ACC112 (cell line): ENCODE results near the gene ITGB4.
A peak's percentile ranks its signal among the peaks of the same experiment; 100 is the strongest.

Source experiments
- H2AFZ ChIP-seq: fragments of 200-600 bp; sonication (generic); one replicate; pipeline ENCODE4 v1.6.0; 2017; ENCODE audit warnings: antibody characterized with exemption, low read length; ENCODE audit not compliant: unreplicated experiment
- H3K27ac ChIP-seq: fragments of 200-600 bp; sonication (generic); 2 replicates; pipeline ENCODE4 v1.5.1; 2014; ENCODE audit warnings: low read depth, mild to moderate bottlenecking, antibody characterized with exemption, low read length, moderate library complexity
- H3K27me3 ChIP-seq: fragments of 200-600 bp; sonication (generic); 2 replicates; pipeline ENCODE4 v1.6.1; 2014; ENCODE audit warnings: mild to moderate bottlenecking, antibody characterized with exemption, low read length, moderate library complexity, mixed read lengths; ENCODE audit not compliant: insufficient read depth
- H3K36me3 ChIP-seq: fragments of 200-600 bp; sonication (generic); 2 replicates; pipeline ENCODE4 v1.6.1; 2016; ENCODE audit warnings: mild to moderate bottlenecking, antibody characterized with exemption, low read length, moderate library complexity, mixed read lengths; ENCODE audit not compliant: insufficient read depth
- H3K4me1 ChIP-seq: fragments of 200-600 bp; sonication (generic); one replicate; pipeline ENCODE4 v1.6.1; 2016; ENCODE audit warnings: low read length, mixed read lengths; ENCODE audit not compliant: insufficient read depth, unreplicated experiment, control insufficient read depth
- H3K4me3 ChIP-seq: fragments of 200-600 bp; sonication (generic); 2 replicates; pipeline ENCODE4 v1.5.1; 2014; ENCODE audit warnings: mild to moderate bottlenecking, low read depth, low read length
- H3K79me2 ChIP-seq: fragments of 200-600 bp; sonication (generic); one replicate; pipeline ENCODE4 v1.6.0; 2016; ENCODE audit warnings: low read length; ENCODE audit not compliant: control insufficient read depth, unreplicated experiment, insufficient read depth

The ITGB4 gene

DNA sequence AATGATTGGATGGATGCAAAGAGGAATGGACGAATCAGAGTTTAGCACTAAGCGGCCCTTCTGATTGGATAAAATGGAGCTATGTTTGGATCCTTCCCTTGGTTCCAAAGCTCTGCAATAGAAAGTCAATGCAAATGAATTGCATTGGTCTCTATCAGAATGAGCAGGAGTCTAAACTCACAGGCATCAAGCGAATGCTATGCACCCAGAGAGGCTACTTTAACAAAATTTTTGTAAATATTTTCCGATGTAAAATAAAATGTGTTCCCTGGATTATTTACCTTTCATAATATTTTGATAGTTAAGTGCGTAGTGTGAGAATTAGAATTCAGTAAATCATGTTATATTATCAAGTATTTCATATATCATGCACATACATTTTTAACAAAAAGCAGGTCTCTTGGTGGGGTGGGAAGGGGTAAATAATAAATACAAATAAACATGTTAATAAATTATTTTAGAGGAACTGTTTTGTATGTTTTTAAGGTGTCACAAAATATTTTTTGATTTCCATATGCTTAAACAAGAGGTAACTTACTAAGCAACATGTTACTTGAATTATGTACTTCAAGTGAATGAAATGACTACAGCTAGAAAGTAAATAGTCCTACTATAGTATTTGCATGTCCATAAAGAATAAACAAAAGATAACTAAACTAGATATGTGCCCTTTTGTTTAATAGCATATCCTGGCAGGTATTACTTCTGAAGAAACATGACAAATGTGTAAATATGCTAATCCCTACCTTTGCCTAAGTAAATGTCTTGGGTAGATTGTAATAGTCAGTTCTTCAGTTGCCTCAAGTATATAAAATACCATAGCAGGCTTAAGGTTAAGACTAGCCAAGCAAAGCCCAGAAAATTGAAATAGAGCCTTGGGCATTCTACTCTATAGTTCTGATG lies 59.0 kb downstream of the ITGB4 start:
- H3K4me3 ChIP-seq = peak overlapping the region; percentile 89
- H2AFZ ChIP-seq = no peak overlapping the region
- H3K79me2 ChIP-seq = peaks cover 29% of the 10 kb centered on the region
- H3K4me1 ChIP-seq = peaks cover 27% of the 10 kb centered on the region
- H3K27ac ChIP-seq = peak overlapping the region; percentile 99; the same call in 1 of the 2 replicates
- no peaks in the 10 kb centered on the region for H3K27me3 ChIP-seq
- H3K36me3 ChIP-seq = peaks cover 28% of the 10 kb centered on the region

DNA sequence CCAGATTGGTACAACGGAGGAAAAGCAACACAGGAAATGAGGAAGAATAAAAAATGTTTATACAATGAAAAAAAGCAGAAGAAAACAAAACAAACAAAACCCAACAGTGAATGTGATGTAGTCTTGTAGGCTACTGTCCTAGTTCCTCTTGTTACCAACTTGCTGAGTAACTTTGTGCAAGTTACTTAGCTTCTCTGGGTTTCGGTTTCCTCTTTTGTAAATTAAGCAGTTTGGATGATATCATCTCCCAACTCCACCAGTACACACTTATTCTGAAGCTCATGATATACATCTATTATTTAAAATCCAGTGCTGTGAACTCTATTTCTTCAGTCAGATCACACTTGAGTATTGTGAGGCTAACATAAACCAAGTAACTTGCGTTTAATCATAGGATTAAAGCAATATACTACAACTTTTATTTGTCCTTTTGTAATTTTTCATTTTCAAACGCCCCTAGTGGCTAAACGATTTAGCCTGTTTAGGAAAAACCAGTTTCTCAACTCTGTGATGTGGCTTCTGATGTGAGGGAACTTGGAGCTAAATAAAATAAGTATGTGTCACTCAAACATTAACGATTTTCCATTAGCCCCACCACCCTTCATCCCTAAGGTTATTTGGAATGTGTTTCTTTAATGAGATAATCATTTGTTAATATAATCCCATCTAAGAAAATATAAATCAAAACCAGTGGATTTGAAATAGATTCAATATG lies 62.0 kb downstream of the ITGB4 start:
- H3K36me3 ChIP-seq = peaks cover 10% of the 10 kb centered on the region
- no peaks in the 10 kb centered on the region for H3K27me3 ChIP-seq
- H3K27ac ChIP-seq = peak overlapping the region; percentile 98
- H3K4me3 ChIP-seq = peak overlapping the region; percentile 77
- H3K79me2 ChIP-seq = peaks cover 43% of the 10 kb centered on the region
- peaks cover 26% of the 10 kb centered on the region for H3K4me1 ChIP-seq
- H2AFZ ChIP-seq = peak overlapping the region; percentile 94

GRCh38 chr17:75783803-75784472 lies 62.7 kb downstream of the ITGB4 start:
- H3K4me1 ChIP-seq = peaks cover 26% of the 10 kb centered on the region

GRCh38 chr17:75784473-75785015 lies 63.3 kb downstream of the ITGB4 start, which contains the start of gene UNK:
Gene UNK (plus strand): TSS chr17:75784806. CDS start chr17:75784881, 75 bp downstream.
- no peaks in the 10 kb centered on the region for H3K36me3 ChIP-seq
- peak within 1 kb of the TSS; percentile 28 for H2AFZ ChIP-seq
- H3K27ac ChIP-seq = peak within 1 kb of the TSS; percentile 98
- peaks cover 38% of the 10 kb centered on the region for H3K79me2 ChIP-seq
- no peaks in the 10 kb centered on the region for H3K27me3 ChIP-seq
- peaks cover 26% of the 10 kb centered on the region for H3K4me1 ChIP-seq
- peak within 1 kb of the TSS; percentile 77 for H3K4me3 ChIP-seq

More at GRCh38 chr17:75783803-75784472, 62.7 kb downstream of the ITGB4 start:
- Histone ChIP-seq H3K79me2 (peaks cover 38% of the 10 kb centered on the region), H2AFZ (no peak overlapping the region), H3K27me3 (no peaks in the 10 kb centered on the region), H3K27ac (peak overlapping the region; percentile 98), H3K36me3 (peaks cover 3% of the 10 kb centered on the region; the same call in 1 of the 2 replicates), H3K4me3 (peak overlapping the region; percentile 77)

DNA sequence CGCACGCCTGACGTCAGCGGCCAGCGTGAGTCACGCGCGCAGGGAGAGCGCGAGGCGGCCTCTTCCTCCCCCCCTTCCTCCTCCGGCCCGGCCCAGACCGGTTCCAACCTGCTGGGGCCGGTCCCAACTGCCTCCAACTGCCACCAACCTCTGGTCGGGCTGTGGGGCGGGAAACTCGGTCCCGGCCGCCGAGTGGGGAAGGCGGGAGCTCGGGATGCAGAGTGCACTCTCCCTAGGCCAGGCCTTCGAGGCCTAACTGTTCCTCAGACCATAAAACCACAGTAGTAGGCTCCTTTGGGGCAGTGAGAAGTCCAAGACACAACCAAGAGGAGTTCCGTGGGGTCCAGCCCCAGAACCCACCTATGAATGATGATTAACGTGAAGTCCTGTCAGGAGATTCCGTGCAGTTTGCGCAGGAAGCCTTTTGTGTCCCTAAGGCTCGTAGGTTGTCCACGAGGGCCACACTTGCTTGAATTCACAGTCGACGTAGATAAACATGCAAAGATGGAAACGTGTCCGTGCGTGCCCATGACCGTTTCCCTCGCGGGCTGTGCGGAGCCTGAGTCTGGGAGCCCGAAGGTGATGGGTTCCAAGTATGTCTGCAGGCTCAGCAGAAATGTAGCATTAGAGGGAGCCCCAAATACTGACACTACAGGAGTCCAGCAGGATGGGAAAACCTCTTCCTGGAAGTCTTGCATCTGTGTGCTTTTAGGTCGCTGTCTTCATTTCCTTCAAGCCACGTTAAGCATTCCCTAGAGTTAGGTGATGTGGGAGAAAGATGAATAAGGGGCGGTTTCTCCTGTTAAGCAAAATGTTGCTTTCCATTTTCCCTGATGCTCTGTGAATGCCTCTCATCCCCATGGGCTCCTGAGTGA lies 64.0 kb downstream of the ITGB4 start:
- Histone ChIP-seq H3K4me3 (peak overlapping the region; percentile 77), H2AFZ (peak overlapping the region; percentile 79), H3K4me1 (peaks cover 26% of the 10 kb centered on the region), H3K27ac (peak overlapping the region; percentile 98), H3K27me3 (no peaks in the 10 kb centered on the region), H3K79me2 (peaks cover 38% of the 10 kb centered on the region), H3K36me3 (no peaks in the 10 kb centered on the region)

GRCh38 chr17:75791254-75791653 lies 70.0 kb downstream of the ITGB4 start:
- no peak overlapping the region for H3K27ac ChIP-seq
- no peaks in the 10 kb centered on the region for H3K36me3 ChIP-seq
- no peak overlapping the region for H2AFZ ChIP-seq
- H3K4me3 ChIP-seq = no peak overlapping the region
- no peaks in the 10 kb centered on the region for H3K27me3 ChIP-seq
- peaks cover 16% of the 10 kb centered on the region for H3K4me1 ChIP-seq
- H3K79me2 ChIP-seq = peaks cover 39% of the 10 kb centered on the region

GRCh38 chr17:75793460-75793859 lies 72.2 kb downstream of the ITGB4 start:
- peaks cover 21% of the 10 kb centered on the region for H3K79me2 ChIP-seq
- 0 out of 2 replicates have a peak overlapping the region, but pooled peaks have one; percentile 8 for H3K27ac ChIP-seq
- H3K4me3 ChIP-seq = no peak overlapping the region
- H3K4me1 ChIP-seq = peaks cover 14% of the 10 kb centered on the region
- no peaks in the 10 kb centered on the region for H3K36me3 ChIP-seq
- no peaks in the 10 kb centered on the region for H3K27me3 ChIP-seq
- no peak overlapping the region for H2AFZ ChIP-seq

- H3K4me3 ChIP-seq = no peak overlapping the region
- H2AFZ ChIP-seq = no peak overlapping the region
- peaks cover 12% of the 10 kb centered on the region for H3K79me2 ChIP-seq
- peaks cover 14% of the 10 kb centered on the region for H3K4me1 ChIP-seq
- no peaks in the 10 kb centered on the region for H3K36me3 ChIP-seq
- H3K27ac ChIP-seq = no peak overlapping the region
- no peaks in the 10 kb centered on the region for H3K27me3 ChIP-seq
Measured at GRCh38 chr17:75795820-75796607, 74.8 kb downstream of the ITGB4 start.

DNA sequence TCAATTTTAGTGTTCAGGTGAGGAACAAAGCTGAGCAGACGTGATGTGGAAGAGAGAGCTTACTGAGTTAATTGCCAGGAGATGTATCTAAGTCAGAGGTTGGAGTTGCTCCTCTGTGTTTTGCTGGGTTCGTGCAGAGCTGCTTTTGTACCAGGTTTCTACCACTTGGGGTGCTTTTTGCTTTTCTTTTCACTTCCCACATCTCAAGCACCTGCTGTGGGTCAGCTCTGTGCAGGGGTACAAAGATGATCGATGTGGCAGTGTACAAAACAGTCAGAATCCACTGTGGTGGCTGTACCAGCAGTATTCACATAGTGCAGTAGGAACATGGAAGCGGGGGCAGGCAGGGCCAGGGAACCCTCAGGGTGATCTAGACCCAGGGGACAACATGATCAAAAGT lies 78.1 kb downstream of the ITGB4 start:
- no peak overlapping the region for H3K27ac ChIP-seq
- H3K27me3 ChIP-seq = no peaks in the 10 kb centered on the region
- no peaks in the 10 kb centered on the region for H3K36me3 ChIP-seq
- peaks cover 4% of the 10 kb centered on the region for H3K79me2 ChIP-seq
- no peaks in the 10 kb centered on the region for H3K4me1 ChIP-seq
- H3K4me3 ChIP-seq = no peak overlapping the region
- H2AFZ ChIP-seq = no peak overlapping the region
